ENCODE measurements around the gene DCC.

The DCC gene

GRCh38 chr18:52963481-52963880 is 623.5 kb downstream of the DCC start:
- Mint-ChIP-seq H3K9me3 (peaks cover 18% of the 10 kb centered on the region), H3K27me3 (no peaks in the 10 kb centered on the region), H3K4me3 (no peak overlapping the region), H3K27ac (ENCODE audit: low read depth) (no peak overlapping the region), H3K36me3 (ENCODE audit: insufficient read depth) (no peaks in the 10 kb centered on the region), H3K4me1 (no peaks in the 10 kb centered on the region)
- ATAC-seq (replicated peaks; ENCODE audit: extremely low read depth, poor library complexity, severe bottlenecking) (no peak), DNase-seq (ENCODE audit: low spot score in 2 of 2) (no peak)

GRCh38 chr18:52970686-52971085 is 630.7 kb downstream of the DCC start:
- Mint-ChIP-seq H3K9me3 (peaks cover 22% of the 10 kb centered on the region), H3K4me1 (no peaks in the 10 kb centered on the region), H3K27me3 (no peaks in the 10 kb centered on the region), H3K36me3 (ENCODE audit: insufficient read depth) (no peaks in the 10 kb centered on the region), H3K27ac (ENCODE audit: low read depth) (no peak overlapping the region), H3K4me3 (no peak overlapping the region)
- ATAC-seq (replicated peaks; ENCODE audit: extremely low read depth, poor library complexity, severe bottlenecking), result no peak
- no peak for DNase-seq (ENCODE audit: low spot score in 2 of 2)

DNA sequence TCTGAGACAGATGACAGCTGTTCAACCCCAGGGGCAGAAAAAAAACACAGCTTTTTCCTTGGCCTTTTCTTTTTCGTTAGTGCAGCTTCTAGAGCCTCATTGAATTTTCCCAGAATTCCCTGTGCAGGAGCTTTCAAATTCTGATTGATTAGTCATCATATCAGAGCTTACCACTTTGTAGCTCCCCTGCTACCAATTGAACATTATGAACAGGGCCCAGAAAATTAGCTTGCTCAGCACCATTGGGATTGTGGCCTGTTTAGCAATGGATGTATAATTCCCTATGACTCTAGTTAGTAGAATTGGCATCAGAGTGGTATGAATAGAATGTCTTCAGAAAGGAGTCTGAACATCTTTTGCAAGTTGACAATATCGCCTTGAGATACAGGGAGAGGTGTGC is 631.1 kb downstream of the DCC start:
- no peak for ATAC-seq (replicated peaks; ENCODE audit: extremely low read depth, poor library complexity, severe bottlenecking)
- Mint-ChIP-seq H3K27ac (ENCODE audit: low read depth) (no peak overlapping the region), H3K36me3 (ENCODE audit: insufficient read depth) (no peaks in the 10 kb centered on the region), H3K4me3 (no peak overlapping the region), H3K27me3 (no peaks in the 10 kb centered on the region), H3K9me3 (peaks cover 22% of the 10 kb centered on the region), H3K4me1 (no peaks in the 10 kb centered on the region)
- DNase-seq (ENCODE audit: low spot score in 2 of 2), result no peak

- no peak overlapping the region for H3K4me3 Mint-ChIP-seq
- no peak overlapping the region for H3K27ac Mint-ChIP-seq (ENCODE audit: low read depth)
- no peak for DNase-seq (ENCODE audit: low spot score in 2 of 2)
- H3K9me3 Mint-ChIP-seq, result peaks cover 18% of the 10 kb centered on the region
- H3K27me3 Mint-ChIP-seq, result no peaks in the 10 kb centered on the region
- H3K4me1 Mint-ChIP-seq, result no peaks in the 10 kb centered on the region
- no peak for ATAC-seq (replicated peaks; ENCODE audit: extremely low read depth, poor library complexity, severe bottlenecking)
- no peaks in the 10 kb centered on the region for H3K36me3 Mint-ChIP-seq (ENCODE audit: insufficient read depth)
Measured at GRCh38 chr18:52979892-52980291, 639.9 kb downstream of the DCC start.

DNA sequence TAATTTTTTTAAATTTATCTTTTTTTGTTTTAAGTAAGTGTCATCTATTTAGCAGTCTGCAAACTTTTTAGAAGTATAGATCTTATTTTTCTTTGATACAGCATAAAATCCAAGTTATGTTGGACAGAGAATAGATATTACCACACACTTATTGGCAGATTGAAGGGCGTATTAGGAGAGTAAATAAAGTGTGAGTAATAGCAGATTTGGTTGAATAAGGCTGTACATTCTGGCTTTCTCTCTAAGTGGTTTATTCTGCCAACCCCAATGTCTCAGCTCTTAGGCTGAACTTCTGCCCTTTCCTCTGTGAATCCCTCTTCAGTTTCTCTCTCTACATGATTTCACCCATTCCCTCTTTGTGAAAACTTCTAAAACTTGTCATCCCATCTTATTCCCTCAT is 651.2 kb downstream of the DCC start:
- Mint-ChIP-seq H3K4me1 (no peaks in the 10 kb centered on the region), H3K27ac (ENCODE audit: low read depth) (no peak overlapping the region), H3K9me3 (peaks cover 6% of the 10 kb centered on the region), H3K4me3 (no peak overlapping the region), H3K27me3 (no peaks in the 10 kb centered on the region), H3K36me3 (ENCODE audit: insufficient read depth) (no peaks in the 10 kb centered on the region)
- DNase-seq (ENCODE audit: low spot score in 2 of 2) (no peak), ATAC-seq (replicated peaks; ENCODE audit: extremely low read depth, poor library complexity, severe bottlenecking) (no peak)

DNA sequence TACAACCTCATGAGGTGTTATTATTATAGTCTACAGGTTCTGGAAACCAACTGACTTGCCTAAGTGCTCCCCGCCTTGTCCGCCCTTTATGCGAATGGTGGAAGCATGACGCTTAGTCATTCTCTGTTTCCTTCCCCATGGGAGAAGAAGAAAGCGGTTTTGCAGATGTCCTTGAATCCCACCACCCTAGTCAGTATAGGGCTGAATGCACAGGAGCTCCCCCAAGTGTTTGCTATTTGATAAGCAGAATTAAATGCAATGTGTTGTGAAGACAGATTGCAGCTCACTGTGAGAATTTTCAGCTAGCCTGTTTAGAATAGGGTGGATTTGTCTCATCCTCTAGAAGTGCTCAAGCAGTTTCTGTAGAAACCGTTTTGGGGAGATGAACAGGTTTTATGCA is 652.0 kb downstream of the DCC start:
- no peaks in the 10 kb centered on the region for H3K36me3 Mint-ChIP-seq (ENCODE audit: insufficient read depth)
- H3K4me3 Mint-ChIP-seq, result no peak overlapping the region
- H3K4me1 Mint-ChIP-seq, result no peaks in the 10 kb centered on the region
- no peak for DNase-seq (ENCODE audit: low spot score in 2 of 2)
- peaks cover 11% of the 10 kb centered on the region for H3K9me3 Mint-ChIP-seq
- H3K27me3 Mint-ChIP-seq, result no peaks in the 10 kb centered on the region
- H3K27ac Mint-ChIP-seq (ENCODE audit: low read depth), result no peak overlapping the region
- ATAC-seq (replicated peaks; ENCODE audit: extremely low read depth, poor library complexity, severe bottlenecking), result no peak

- Mint-ChIP-seq H3K36me3 (ENCODE audit: insufficient read depth) (no peaks in the 10 kb centered on the region), H3K4me1 (no peaks in the 10 kb centered on the region), H3K4me3 (no peak overlapping the region), H3K9me3 (peaks cover 11% of the 10 kb centered on the region), H3K27me3 (no peaks in the 10 kb centered on the region), H3K27ac (ENCODE audit: low read depth) (no peak overlapping the region)
- DNase-seq (ENCODE audit: low spot score in 2 of 2) (no peak), ATAC-seq (replicated peaks; ENCODE audit: extremely low read depth, poor library complexity, severe bottlenecking) (no peak)
Measured at GRCh38 chr18:52995875-52996274, 655.9 kb downstream of the DCC start.

DNA sequence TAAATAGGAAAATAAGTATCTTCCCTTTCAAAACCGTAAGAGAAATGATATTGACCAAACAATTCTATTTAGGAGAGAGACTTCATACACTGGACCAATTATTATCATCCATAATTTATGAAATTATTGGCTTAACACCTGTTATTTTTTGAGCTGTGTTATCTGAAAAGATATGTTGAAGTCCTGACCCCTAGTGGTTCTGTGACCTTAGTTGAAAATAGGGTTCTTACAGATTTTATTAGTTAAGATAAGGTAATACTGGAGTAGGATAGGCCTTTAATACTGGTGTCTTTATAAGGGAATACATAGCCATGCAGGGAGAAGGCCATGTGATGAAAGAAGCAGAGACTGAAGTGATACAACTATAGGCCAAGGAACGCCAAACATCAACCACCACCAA is 659.6 kb downstream of the DCC start:
- Mint-ChIP-seq H3K36me3 (ENCODE audit: insufficient read depth) (no peaks in the 10 kb centered on the region), H3K4me1 (no peaks in the 10 kb centered on the region)

DNA sequence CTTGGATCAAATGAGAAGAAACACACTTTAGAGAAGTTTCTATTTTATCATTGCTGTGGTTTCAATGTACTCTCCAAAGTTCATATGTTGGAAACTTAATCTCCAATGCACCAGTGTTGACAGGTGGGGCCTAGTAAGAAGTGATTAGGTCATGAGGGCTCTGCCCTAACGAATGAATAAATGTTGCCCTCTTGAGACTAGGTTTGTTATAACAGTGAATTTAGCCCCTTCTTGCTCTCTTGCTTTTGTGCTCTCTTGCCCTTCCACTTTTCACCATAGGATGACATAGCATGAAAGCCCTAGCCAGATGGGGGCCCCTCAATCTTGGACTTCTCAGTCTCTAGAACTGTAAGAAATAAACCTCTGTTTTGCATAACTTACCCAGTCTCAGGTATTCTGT is 664.8 kb downstream of the DCC start:
- DNase-seq (ENCODE audit: low spot score in 2 of 2), result no peak
- Mint-ChIP-seq H3K27ac (ENCODE audit: low read depth) (no peak overlapping the region), H3K9me3 (peaks cover 18% of the 10 kb centered on the region), H3K27me3 (no peaks in the 10 kb centered on the region), H3K4me3 (no peak overlapping the region), H3K4me1 (no peaks in the 10 kb centered on the region), H3K36me3 (ENCODE audit: insufficient read depth) (no peaks in the 10 kb centered on the region)
- no peak for ATAC-seq (replicated peaks; ENCODE audit: extremely low read depth, poor library complexity, severe bottlenecking)

More for the DNA sequence above, 659.6 kb downstream of the DCC start:
- ATAC-seq (replicated peaks; ENCODE audit: extremely low read depth, poor library complexity, severe bottlenecking) (no peak), DNase-seq (ENCODE audit: low spot score in 2 of 2) (no peak)
- Mint-ChIP-seq H3K4me3 (no peak overlapping the region), H3K9me3 (peaks cover 20% of the 10 kb centered on the region), H3K27me3 (no peaks in the 10 kb centered on the region), H3K27ac (ENCODE audit: low read depth) (no peak overlapping the region)

- Mint-ChIP-seq H3K4me3 (no peak overlapping the region), H3K36me3 (ENCODE audit: insufficient read depth) (no peaks in the 10 kb centered on the region), H3K27me3 (no peaks in the 10 kb centered on the region), H3K4me1 (no peaks in the 10 kb centered on the region), H3K27ac (ENCODE audit: low read depth) (no peak overlapping the region), H3K9me3 (no peaks in the 10 kb centered on the region)
- no peak for ATAC-seq (replicated peaks; ENCODE audit: extremely low read depth, poor library complexity, severe bottlenecking)
- no peak for DNase-seq (ENCODE audit: low spot score in 2 of 2)
Measured at GRCh38 chr18:53018791-53019190, 678.8 kb downstream of the DCC start.

- no peaks in the 10 kb centered on the region for H3K4me1 Mint-ChIP-seq
- no peak for ATAC-seq (replicated peaks; ENCODE audit: extremely low read depth, poor library complexity, severe bottlenecking)
- H3K36me3 Mint-ChIP-seq (ENCODE audit: insufficient read depth), result no peaks in the 10 kb centered on the region
- H3K27me3 Mint-ChIP-seq, result no peaks in the 10 kb centered on the region
- H3K27ac Mint-ChIP-seq (ENCODE audit: low read depth), result no peak overlapping the region
- no peak for DNase-seq (ENCODE audit: low spot score in 2 of 2)
- no peak overlapping the region for H3K4me3 Mint-ChIP-seq
- no peaks in the 10 kb centered on the region for H3K9me3 Mint-ChIP-seq
Measured at GRCh38 chr18:53025247-53025646, 685.2 kb downstream of the DCC start.

- H3K4me3 Mint-ChIP-seq, result no peak overlapping the region
- no peaks in the 10 kb centered on the region for H3K9me3 Mint-ChIP-seq
- no peak overlapping the region for H3K27ac Mint-ChIP-seq (ENCODE audit: low read depth)
- ATAC-seq (replicated peaks; ENCODE audit: extremely low read depth, poor library complexity, severe bottlenecking) (no peak), DNase-seq (ENCODE audit: low spot score in 2 of 2) (no peak)
- H3K4me1 Mint-ChIP-seq, result no peaks in the 10 kb centered on the region
- H3K36me3 Mint-ChIP-seq (ENCODE audit: insufficient read depth), result no peaks in the 10 kb centered on the region
- no peaks in the 10 kb centered on the region for H3K27me3 Mint-ChIP-seq
Measured at GRCh38 chr18:53028565-53028964, 688.6 kb downstream of the DCC start.

DNA sequence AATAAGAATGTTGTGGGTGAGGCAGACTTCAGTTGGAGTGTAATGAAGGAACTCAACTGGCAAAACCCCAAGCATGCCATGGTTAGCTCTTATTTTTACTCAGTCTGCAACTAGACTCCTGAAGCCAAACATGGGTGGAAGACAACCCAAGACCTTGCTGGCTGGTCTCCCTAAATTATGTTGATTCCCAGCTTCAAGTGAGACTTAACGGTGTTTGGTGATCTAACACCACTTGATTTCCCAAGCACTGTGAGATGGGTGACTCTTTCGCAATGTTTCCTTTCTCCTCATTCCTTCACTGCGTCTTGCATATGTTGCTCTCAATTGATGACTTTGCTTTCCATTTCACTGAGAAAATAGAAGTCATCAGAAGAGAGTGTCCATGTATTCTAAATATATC is 693.1 kb downstream of the DCC start:
- Mint-ChIP-seq H3K4me3 (no peak overlapping the region), H3K27me3 (no peaks in the 10 kb centered on the region), H3K9me3 (no peaks in the 10 kb centered on the region), H3K27ac (ENCODE audit: low read depth) (no peak overlapping the region), H3K36me3 (ENCODE audit: insufficient read depth) (no peaks in the 10 kb centered on the region), H3K4me1 (no peaks in the 10 kb centered on the region)
- DNase-seq (ENCODE audit: low spot score in 2 of 2), result no peak
- no peak for ATAC-seq (replicated peaks; ENCODE audit: extremely low read depth, poor library complexity, severe bottlenecking)

GRCh38 chr18:53038608-53039007 is 698.6 kb downstream of the DCC start:
- H3K27ac Mint-ChIP-seq (ENCODE audit: low read depth), result no peak overlapping the region
- DNase-seq (ENCODE audit: low spot score in 2 of 2), result no peak
- no peak overlapping the region for H3K4me3 Mint-ChIP-seq
- H3K9me3 Mint-ChIP-seq, result peaks cover 6% of the 10 kb centered on the region
- H3K4me1 Mint-ChIP-seq, result no peaks in the 10 kb centered on the region
- H3K36me3 Mint-ChIP-seq (ENCODE audit: insufficient read depth), result no peaks in the 10 kb centered on the region
- ATAC-seq (replicated peaks; ENCODE audit: extremely low read depth, poor library complexity, severe bottlenecking), result no peak
- no peaks in the 10 kb centered on the region for H3K27me3 Mint-ChIP-seq

Measured in central memory CD8-positive, alpha-beta T cell (primary cell).